GM21717 (cell line): ENCODE measurements around the gene OR5H2.
"Not testable (repeated sequence)": the region's sequence is repeated elsewhere in the genome, so short reads cannot be mapped to it uniquely, and the experiment has no call there.

Source experiments
- ATAC-seq: cut with Tn5 transposase; IDR thresholded peaks from one replicate; pipeline ENCODE4 v1.9.1; 2021; ENCODE audit warnings: mild to moderate bottlenecking, moderate library complexity; ENCODE audit not compliant: unreplicated experiment

The OR5H2 gene

GRCh38 chr3:98282205-98282604 lies at the start of gene OR5H2:
Gene OR5H2 (plus strand): TSS chr3:98282505. CDS start chr3:98282903, 398 bp downstream.
- ATAC-seq = no peak

GRCh38 chr3:98233468-98233867 lies 48.8 kb upstream of the OR5H2 start:
- peak; percentile 50 for ATAC-seq

- peak; percentile 52 for ATAC-seq
Observed at GRCh38 chr3:98240131-98240530, 42.2 kb upstream of the OR5H2 start.

- ATAC-seq = no peak
Observed at GRCh38 chr3:98242155-98242554, 40.1 kb upstream of the OR5H2 start.

GRCh38 chr3:98243843-98244242 lies 38.5 kb upstream of the OR5H2 start:
- ATAC-seq = no peak

- ATAC-seq = no peak
Observed at GRCh38 chr3:98246142-98246541, 36.2 kb upstream of the OR5H2 start.

GRCh38 chr3:98256026-98256425 lies 26.3 kb upstream of the OR5H2 start:
- not testable (repeated sequence) for ATAC-seq

- peak; percentile 55 for ATAC-seq
Observed at GRCh38 chr3:98259707-98260106, 22.6 kb upstream of the OR5H2 start.

- ATAC-seq = no peak
Observed at GRCh38 chr3:98262046-98262445, 20.3 kb upstream of the OR5H2 start.

GRCh38 chr3:98263944-98264343 lies 18.4 kb upstream of the OR5H2 start, which contains the start of gene OR5H6:
Gene OR5H6 (plus strand): TSS chr3:98264244. CDS start chr3:98264333, 89 bp downstream.
- ATAC-seq = no peak

GRCh38 chr3:98269846-98270245 lies 12.5 kb upstream of the OR5H2 start:
- no peak for ATAC-seq

- no peak for ATAC-seq
Observed at GRCh38 chr3:98272126-98272525, 10.2 kb upstream of the OR5H2 start.

GRCh38 chr3:98274914-98275313 lies 7.4 kb upstream of the OR5H2 start:
- no peak for ATAC-seq

- no peak for ATAC-seq
Observed at GRCh38 chr3:98290916-98291315, 8.6 kb downstream of the OR5H2 start.

GRCh38 chr3:98291332-98291957 lies 9.1 kb downstream of the OR5H2 start:
- no peak for ATAC-seq

GRCh38 chr3:98322101-98322500 lies 39.8 kb downstream of the OR5H2 start:
- peak; percentile 54 for ATAC-seq

- no peak for ATAC-seq
Observed at GRCh38 chr3:98322686-98323085, 40.4 kb downstream of the OR5H2 start.

- ATAC-seq = no peak
Observed at GRCh38 chr3:98323425-98323824, 41.1 kb downstream of the OR5H2 start.

- ATAC-seq = no peak
Observed at GRCh38 chr3:98325055-98325454, 42.8 kb downstream of the OR5H2 start.

GRCh38 chr3:98326105-98326893 lies 44.0 kb downstream of the OR5H2 start:
- ATAC-seq = no peak

- peak; percentile 73 for ATAC-seq
Observed at GRCh38 chr3:98326945-98327344, 44.6 kb downstream of the OR5H2 start.

- ATAC-seq = no peak
Observed at GRCh38 chr3:98328933-98329332, 46.6 kb downstream of the OR5H2 start.
